Muscle layer of duodenum (tissue), 2 donors: Measurements from ENCODE around the gene ZNF423.
A peak's percentile ranks its signal among the peaks of the same experiment; 100 is the strongest.

Experiments used
- H3K27ac ChIP-seq: one replicate; pipeline ENCODE4 v1.7.0; 2013; ENCODE audit warnings: mild to moderate bottlenecking, low read length
- H3K27me3 ChIP-seq: one replicate; pipeline ENCODE4 v1.7.0; 2013; ENCODE audit warnings: low read depth, mild to moderate bottlenecking, control low read depth, low read length
- H3K36me3 ChIP-seq, 2 donors: one replicate each; pipeline ENCODE4 v1.7.0; 2013; ENCODE audit warnings: low read length in 2 of 2, control low read depth in 1 of 2, mild to moderate bottlenecking in 1 of 2; ENCODE audit not compliant: insufficient read depth in 2 of 2, control insufficient read depth in 1 of 2
- H3K4me1 ChIP-seq, 2 donors: one replicate each; pipeline ENCODE4 v1.7.0; 2013; ENCODE audit warnings: low read length in 2 of 2, mild to moderate bottlenecking in 2 of 2, control low read depth in 1 of 2, moderate library complexity in 1 of 2; ENCODE audit not compliant: insufficient read depth in 2 of 2, control insufficient read depth in 1 of 2
- H3K4me3 ChIP-seq, 2 donors: one replicate each; pipeline ENCODE4 v1.7.0; 2013; ENCODE audit warnings: low read length in 2 of 2, low read depth in 1 of 2, mild to moderate bottlenecking in 1 of 2
- H3K9me3 ChIP-seq, 2 donors: one replicate each; pipeline ENCODE4 v1.7.0; 2013; ENCODE audit warnings: low read length in 2 of 2, control low read depth in 1 of 2, mild to moderate bottlenecking in 1 of 2; ENCODE audit not compliant: control insufficient read depth in 1 of 2
- donor health status: healthy.

ZNF423 gene

DNA sequence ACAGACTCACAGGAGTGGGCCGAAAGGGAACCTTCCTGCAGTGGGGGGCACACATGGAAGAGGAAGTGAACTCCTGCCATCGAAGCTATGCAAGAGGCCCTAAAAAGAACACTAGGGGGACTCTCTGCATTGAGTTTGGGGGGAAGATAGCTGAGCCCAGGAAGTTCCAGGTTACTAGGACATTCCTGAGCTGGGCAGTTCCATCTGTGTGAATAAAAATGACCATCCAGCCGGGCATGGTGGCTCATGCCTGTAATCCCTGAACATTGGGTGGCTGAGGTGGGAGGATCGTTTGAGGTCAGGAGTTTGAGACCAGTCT is 211.8 kb downstream of the ZNF423 start:
- H3K36me3 ChIP-seq, result peaks cover 0 to 3% of the 10 kb centered on the region in 2 donors
- H3K27ac ChIP-seq, result no peak overlapping the region
- H3K27me3 ChIP-seq, result no peaks in the 10 kb centered on the region
- peaks cover 13 to 19% of the 10 kb centered on the region in 2 donors for H3K4me1 ChIP-seq
- H3K9me3 ChIP-seq, result peaks cover 7 to 17% of the 10 kb centered on the region in 2 donors
- no peak overlapping the region for H3K4me3 ChIP-seq

DNA sequence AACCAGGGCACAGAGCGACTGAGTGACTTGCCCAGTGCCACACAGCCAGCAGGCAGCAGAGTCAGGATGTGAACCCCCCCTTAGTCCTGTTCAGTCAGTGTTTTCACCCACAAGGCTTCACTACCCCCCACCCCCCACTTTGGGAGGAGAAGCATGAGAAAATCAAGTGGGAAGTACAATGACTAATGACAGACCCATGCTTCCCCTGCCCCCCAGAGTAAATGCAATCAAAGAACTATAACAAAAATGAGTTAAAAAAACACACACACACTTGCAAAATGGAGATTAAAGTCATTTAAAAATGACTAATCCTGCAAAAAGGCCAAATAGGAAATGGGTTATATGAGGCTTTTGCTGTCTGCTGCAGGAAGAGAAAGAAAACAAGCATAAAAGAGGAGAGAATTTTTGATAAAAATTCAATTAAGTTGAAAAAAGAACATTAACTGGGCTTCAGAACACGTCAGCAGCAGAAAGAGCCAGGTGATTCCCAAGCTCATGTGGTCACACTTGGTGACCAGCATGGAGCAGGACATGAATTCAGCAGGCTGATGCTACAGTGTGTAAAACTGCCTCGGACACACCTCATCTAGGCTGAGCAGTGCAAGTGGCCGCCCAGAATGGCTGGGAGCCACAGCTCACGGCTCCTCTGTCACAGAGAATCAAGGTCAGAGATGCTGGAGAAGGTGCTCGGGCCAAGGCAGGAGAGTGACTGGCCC is 212.3 kb downstream of the ZNF423 start:
- no peaks in the 10 kb centered on the region for H3K27me3 ChIP-seq
- H3K4me1 ChIP-seq, result peaks cover 13 to 24% of the 10 kb centered on the region in 2 donors
- peaks cover 0 to 3% of the 10 kb centered on the region in 2 donors for H3K36me3 ChIP-seq
- H3K4me3 ChIP-seq, result no peak overlapping the region
- peaks cover 7 to 12% of the 10 kb centered on the region in 2 donors for H3K9me3 ChIP-seq
- no peak overlapping the region for H3K27ac ChIP-seq

DNA sequence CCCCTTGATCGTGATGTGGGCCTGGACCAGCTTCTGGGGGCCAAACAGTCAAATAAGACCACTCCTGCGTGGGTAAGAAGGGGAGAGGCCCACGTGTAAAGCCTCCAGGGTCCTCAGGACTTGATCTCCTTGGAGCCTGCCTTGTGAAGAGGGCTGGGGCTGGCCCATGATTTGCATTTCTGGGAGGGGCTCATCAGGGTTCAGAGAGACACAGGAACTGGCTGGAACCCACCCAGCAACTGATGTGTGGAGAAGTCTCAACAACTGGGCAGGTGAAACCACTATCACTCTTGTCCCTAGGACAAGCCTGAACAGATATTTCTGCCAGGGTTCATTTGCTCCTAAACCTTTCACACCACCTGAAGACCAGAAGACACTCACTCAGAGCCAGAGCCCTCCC is 214.7 kb downstream of the ZNF423 start:
- H3K4me3 ChIP-seq, result no peak overlapping the region
- H3K27me3 ChIP-seq, result no peaks in the 10 kb centered on the region
- no peak overlapping the region for H3K27ac ChIP-seq
- H3K36me3 ChIP-seq, result peaks cover 7 to 21% of the 10 kb centered on the region in 2 donors
- peaks cover 0 to 4% of the 10 kb centered on the region in 2 donors for H3K9me3 ChIP-seq
- peaks cover 13 to 31% of the 10 kb centered on the region in 2 donors for H3K4me1 ChIP-seq

DNA sequence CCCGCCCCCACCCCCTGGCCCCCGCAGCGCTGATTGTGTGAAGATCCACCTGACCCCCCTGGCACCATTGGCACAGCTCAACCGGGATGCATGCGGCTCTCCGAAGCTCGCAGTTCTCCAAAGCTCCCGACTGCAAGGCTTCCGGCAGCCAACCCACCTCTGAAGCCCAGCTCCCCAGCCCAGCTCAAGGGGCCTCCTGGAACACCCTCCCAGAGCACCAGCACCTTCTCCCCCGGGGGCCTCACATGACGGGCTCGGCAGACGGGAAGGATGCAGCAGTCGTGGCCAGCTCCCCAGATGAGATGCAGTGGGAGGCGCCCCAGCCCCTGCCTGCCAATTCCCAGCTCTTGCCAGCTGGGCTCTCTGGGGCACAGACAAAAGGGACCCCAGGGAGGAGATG is 215.3 kb downstream of the ZNF423 start:
- Histone ChIP-seq H3K9me3 (no peaks in the 10 kb centered on the region), H3K27ac (no peak overlapping the region), H3K4me3 (no peak overlapping the region), H3K27me3 (no peaks in the 10 kb centered on the region), H3K4me1 (peaks cover 13 to 31% of the 10 kb centered on the region in 2 donors), H3K36me3 (peaks cover 7 to 28% of the 10 kb centered on the region in 2 donors)

DNA sequence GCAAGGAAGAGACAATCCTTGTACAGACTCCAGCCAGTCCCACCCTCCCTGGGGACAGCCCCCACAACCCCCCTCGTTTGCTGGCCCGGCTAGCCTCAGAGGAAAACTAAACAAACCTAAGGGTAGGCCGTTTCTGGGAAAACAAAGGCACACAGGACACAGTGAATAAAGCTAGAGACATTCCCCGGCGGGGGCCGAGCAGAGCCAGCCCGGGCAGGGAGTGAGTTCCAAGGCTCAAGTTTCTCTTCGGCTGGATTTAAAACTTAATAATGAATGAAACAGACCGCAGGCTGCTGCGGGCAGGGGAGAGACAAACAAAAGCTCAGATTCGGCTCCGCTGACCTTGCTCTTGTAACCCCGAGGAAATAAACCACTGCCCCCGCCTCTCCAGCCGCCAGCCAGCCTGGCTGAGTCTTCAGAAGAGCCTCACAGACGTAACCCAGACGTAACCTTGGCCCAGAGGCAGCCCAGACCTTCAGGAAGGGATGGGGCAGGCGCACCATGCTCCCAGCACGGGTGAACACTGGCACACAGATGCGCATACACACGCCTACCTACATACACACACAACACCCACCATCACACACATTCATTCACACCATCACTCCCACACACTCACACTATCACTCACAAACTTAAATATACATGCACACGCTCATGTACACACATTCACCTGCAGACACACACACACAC is 216.0 kb downstream of the ZNF423 start:
- Histone ChIP-seq H3K4me3 (no peak overlapping the region), H3K27ac (peak overlapping the region; percentile 51), H3K36me3 (peaks cover 9 to 29% of the 10 kb centered on the region in 2 donors), H3K27me3 (no peaks in the 10 kb centered on the region), H3K4me1 (peaks cover 13 to 31% of the 10 kb centered on the region in 2 donors), H3K9me3 (no peaks in the 10 kb centered on the region)

DNA sequence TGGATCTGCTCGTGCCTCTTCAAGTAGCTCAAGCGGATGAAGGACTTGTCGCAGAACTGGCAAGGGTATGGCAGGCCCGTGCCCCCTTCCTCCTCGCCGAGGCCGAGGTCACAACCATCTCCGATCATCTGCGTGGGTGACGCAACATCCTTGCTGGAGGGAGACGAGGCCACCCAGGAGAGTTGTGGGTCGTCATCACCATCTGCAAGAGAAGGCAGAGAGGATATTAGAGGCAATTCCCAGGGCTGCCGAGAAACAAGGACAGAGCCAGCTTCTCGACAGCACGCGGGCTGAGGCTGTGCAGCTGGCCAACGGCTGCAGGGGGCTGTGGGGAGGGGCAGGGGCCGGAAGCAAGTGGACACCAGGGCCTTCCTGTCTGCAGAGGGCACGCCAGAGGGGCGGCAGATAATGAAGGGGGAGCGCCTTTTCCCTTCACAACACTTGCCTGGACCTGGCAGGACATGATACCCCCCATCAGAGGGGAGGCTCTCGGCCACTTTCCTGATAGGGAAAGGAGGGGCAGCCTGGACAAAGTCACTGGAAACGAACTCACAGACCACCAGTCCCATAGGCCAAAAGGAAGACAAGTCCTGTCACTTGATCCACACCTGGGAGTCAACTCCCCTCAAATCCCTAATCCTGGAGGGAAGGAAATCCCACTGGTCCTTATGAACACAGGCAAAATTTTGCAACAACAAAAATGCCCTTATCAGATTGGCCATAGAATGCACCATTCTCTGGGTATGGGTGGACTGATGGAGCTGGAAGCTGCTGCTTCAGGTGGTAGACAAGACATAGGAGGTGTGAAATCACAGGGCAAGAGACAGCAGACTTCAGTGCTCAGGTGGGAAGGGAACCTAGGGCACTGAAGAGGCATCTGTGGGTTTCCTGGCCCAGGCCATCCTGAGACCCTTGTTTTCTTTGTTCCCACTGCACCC is 217.0 kb downstream of the ZNF423 start:
- H3K4me3 ChIP-seq, result no peak overlapping the region
- no peak overlapping the region for H3K27ac ChIP-seq
- peaks cover 11 to 29% of the 10 kb centered on the region in 2 donors for H3K36me3 ChIP-seq
- no peaks in the 10 kb centered on the region for H3K27me3 ChIP-seq
- H3K9me3 ChIP-seq, result no peaks in the 10 kb centered on the region
- H3K4me1 ChIP-seq, result peaks cover 13 to 31% of the 10 kb centered on the region in 2 donors

DNA sequence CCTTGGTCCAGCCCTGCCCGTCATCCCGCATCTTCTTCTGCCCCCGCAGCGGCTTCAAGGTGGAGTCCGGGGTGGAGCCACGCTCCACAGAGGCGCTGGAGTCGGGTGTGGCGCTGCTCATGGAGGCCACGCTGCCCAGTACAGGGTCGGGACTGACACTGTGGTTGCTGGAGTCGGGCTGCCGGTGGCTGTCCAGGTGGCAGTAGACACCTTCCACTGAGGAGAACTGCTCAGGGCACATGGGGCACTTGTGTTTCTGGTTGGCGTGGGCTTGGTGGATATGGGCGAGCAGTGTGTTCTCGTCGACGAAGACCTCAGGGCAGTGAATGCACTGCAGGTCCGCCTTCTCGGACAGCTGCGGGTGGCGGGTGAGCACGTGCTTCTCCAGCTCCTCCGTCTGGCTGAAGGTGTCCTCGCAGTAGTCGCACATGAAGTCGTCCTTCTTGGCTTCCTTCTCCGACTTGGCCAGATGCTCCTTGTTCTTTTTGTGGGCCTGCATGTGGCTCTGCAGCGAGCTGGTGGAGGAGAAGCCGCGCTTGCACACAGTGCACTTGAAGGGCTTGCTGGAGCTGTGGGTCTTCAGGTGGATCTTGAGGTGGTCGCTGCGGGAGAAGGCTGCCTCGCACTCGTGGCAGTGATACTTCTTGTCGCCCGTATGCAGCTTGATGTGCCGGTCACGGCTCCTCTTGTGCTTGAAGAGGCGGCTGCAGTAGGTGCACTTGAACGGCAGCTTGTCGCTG is 217.8 kb downstream of the ZNF423 start:
- peaks cover 13 to 31% of the 10 kb centered on the region in 2 donors for H3K4me1 ChIP-seq
- no peaks in the 10 kb centered on the region for H3K9me3 ChIP-seq
- no peaks in the 10 kb centered on the region for H3K27me3 ChIP-seq
- no peak overlapping the region for H3K27ac ChIP-seq
- no peak overlapping the region for H3K4me3 ChIP-seq
- peaks cover 11 to 29% of the 10 kb centered on the region in 2 donors for H3K36me3 ChIP-seq

DNA sequence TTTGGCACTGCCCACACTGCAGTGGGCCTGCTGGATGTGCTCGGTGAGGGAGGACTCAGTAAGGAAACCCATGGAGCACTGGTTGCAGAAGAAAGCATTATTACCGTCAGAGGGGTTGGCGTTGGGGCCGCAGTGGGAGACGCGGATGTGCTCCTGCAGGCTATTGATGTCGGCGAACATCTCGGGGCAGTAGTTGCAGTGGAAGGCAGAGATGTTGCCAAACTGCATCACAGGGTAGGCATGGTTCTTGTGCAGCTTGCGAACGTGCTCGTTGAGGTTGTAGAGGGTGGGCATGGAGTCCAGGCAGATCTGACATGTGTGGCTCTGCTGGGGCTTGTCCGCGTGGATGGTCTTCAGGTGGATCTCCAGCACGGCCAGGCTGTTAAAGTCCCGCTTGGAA is 218.4 kb downstream of the ZNF423 start:
- Histone ChIP-seq H3K4me3 (no peak overlapping the region), H3K4me1 (peaks cover 13 to 31% of the 10 kb centered on the region in 2 donors), H3K27ac (no peak overlapping the region), H3K9me3 (no peaks in the 10 kb centered on the region), H3K27me3 (no peaks in the 10 kb centered on the region), H3K36me3 (peaks cover 11 to 29% of the 10 kb centered on the region in 2 donors)

DNA sequence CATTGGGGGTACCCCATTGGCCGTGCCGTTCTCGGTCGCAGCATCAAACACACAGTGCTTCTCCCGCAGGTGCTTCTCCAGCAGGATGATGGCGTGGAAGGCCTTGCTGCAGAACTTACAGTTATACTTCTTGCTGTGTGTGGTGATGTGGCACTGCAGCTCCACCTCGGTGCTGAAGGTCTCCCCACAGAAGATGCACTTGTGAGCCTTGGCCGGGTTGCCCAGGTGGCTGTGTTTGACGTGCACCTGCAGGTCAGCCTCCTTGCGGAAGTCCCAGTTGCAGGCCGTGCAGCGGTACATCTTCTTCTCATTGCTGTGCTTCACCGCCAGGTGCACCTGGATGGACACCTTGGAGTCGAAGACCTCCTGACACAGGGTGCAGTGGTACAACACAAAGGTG is 219.3 kb downstream of the ZNF423 start:
- H3K27me3 ChIP-seq, result no peaks in the 10 kb centered on the region
- H3K36me3 ChIP-seq, result peaks cover 11 to 29% of the 10 kb centered on the region in 2 donors
- peaks cover 13 to 34% of the 10 kb centered on the region in 2 donors for H3K4me1 ChIP-seq
- no peak overlapping the region for H3K27ac ChIP-seq
- H3K4me3 ChIP-seq, result no peak overlapping the region
- H3K9me3 ChIP-seq, result no peaks in the 10 kb centered on the region

DNA sequence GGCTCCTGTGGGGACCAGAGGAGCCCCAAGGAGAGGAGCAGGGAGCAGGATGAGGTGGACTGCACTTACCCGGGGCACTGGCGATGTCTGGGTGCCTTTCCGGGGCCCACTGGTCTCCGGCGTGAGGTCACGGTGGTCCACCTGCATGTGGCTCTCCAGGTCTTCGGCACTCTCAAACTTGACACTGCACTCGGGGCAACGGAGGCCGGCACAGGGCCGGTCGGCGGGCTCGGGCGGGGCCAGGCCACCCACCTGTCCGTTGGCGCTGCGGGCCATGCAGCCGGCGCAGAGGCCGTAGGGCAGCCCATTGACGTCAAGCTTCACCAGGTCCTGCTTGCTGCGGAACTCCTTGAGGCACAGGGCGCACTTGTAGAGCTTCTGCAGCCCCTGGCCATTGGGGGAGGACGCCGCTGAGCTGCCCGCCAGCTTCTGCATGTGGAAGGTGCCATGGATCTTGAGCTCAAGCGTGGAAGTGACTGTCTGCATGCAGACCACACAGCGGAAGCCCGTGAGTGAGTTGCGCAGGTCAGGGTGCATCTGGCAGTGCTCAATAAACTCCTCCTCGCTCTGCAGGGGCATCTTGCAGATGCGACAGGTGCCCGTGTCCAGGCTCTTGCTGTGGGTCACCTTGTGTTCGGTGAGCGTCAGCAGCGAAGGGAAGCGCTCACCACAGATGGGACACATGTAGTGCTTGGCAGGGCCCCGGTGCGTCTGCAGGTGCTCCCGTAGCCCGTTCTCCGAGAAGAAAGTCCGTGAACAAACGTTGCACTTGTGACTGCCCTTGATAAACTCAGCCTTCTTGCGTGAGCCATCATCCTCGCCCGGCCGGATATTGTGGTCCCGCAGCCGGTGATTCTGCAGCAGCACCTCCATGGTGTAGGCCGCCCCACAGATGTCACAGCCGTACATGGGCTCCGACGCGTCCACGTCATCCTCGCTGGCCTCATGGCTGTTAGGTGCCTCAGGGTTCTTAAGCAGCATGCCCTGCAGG is 220.0 kb downstream of the ZNF423 start:
- no peak overlapping the region for H3K4me3 ChIP-seq
- H3K27me3 ChIP-seq, result no peaks in the 10 kb centered on the region
- H3K27ac ChIP-seq, result no peak overlapping the region
- peaks cover 13 to 37% of the 10 kb centered on the region in 2 donors for H3K4me1 ChIP-seq
- H3K9me3 ChIP-seq, result no peaks in the 10 kb centered on the region
- peaks cover 11 to 29% of the 10 kb centered on the region in 2 donors for H3K36me3 ChIP-seq
